Thyroid gland (tissue), 4 donors: ENCODE results near the gene TBXAS1. TPM values are rescaled to one million over a fixed set of nuclear protein-coding genes. Genes with fewer than 3 reads are reported as not detected.

Experiments used
- DNase-seq, 2 donors: peaks; one replicate each; pipeline ENCODE4 v3.0.0-alpha.2; 2019
- H3K27ac ChIP-seq, 3 donors: fragments of 200-600 bp; sonication (generic); 1 replicate in 2 of 3; 2 replicates in 1 of 3; pipeline ENCODE4 v1.5.1; 2016 to 2019; ENCODE audit warnings: mild to moderate bottlenecking in 1 of 3, moderate library complexity in 1 of 3
- H3K27me3 ChIP-seq: fragments of 200-600 bp; sonication (generic); one replicate; pipeline ENCODE4 v1.5.1; 2019
- H3K36me3 ChIP-seq, 2 donors: fragments of 200-600 bp; sonication (generic); one replicate each; pipeline ENCODE4 v1.5.1; 2016 to 2019
- H3K4me1 ChIP-seq, 2 donors: fragments of 200-600 bp; sonication (generic); one replicate each; pipeline ENCODE4 v1.5.1; 2017 to 2019
- H3K4me3 ChIP-seq, 3 donors: fragments of 200-600 bp; sonication (generic); replicated peaks in 1 of 3; 1 replicate in 2 of 3; 2 replicates in 1 of 3; pipeline ENCODE4 v1.5.1; 2016; ENCODE audit warnings: mild to moderate bottlenecking in 1 of 3
- H3K9me3 ChIP-seq: fragments of 200-600 bp; sonication (generic); one replicate; pipeline ENCODE4 v1.5.1; 2017
- POLR2A ChIP-seq, 2 donors: fragments of 450-650 bp; IDR thresholded peaks; one replicate each; pipeline ENCODE4 v1.6.1; 2017; ENCODE audit warnings: antibody characterized with exemption in 2 of 2, mild to moderate bottlenecking in 2 of 2, moderate library complexity in 1 of 2
- WGBS, 2 donors: methylation state at CpG; one replicate each; pipeline ENCODE4 v1.1.5; 2017; 5-methylcytosine and 5-hydroxymethylcytosine counted together
- intact Hi-C: fragments of 100-400 bp; cut with DNase I; formaldehyde crosslinking; loops from one replicate; pipeline ENCODE4 v1.15.1; 2023
- total RNA-seq, 4 donors: library from RNA; depleted of rRNA; stranded (reverse); fragments of >200 nt; gene quantifications; one replicate each; pipeline ENCODE4 v1.2.3, GENCODE V29; 2016
- TF ChIP-seq, protein P1 (sequence below), 6 experiments: fragments of 200-600 bp in 3 of 6; fragments of 450-650 bp in 3 of 6; sonication (generic) in 3 of 6; IDR thresholded peaks; one replicate each; pipeline ENCODE4 v1.5.1; 2016 to 2019; ENCODE audit warnings: antibody characterized with exemption in 6 of 6, mild to moderate bottlenecking in 2 of 6, inconsistent platforms in 1 of 6, moderate library complexity in 1 of 6

The TBXAS1 gene
- total RNA-seq, 4 donors from 2014 or later = 5.1 to 13.2 (median 8.7) TPM

DNA sequence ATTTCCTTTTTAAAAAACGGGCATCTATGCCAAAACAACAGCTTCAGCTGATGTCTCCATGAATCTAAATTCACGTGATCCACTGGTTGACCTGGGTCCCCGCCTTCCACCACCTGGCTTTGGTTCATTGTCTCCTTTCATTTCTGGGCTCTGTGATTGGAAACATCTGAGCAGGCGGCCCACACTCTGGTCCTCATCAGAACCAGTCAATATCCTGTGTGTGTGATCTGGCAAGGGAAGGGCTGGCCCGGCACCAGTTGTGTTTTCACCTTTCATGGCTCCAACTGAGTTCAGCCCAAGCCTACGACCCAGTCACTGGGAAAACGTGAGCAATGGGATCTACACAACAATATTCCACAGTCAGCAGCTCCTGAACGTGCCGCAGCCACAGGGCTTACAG, 187.5 kb downstream of the TBXAS1 start:
- H3K4me1 ChIP-seq = no peaks in the 10 kb centered on the region
- H3K27ac ChIP-seq = no peak overlapping the region
- intact Hi-C loops = no loop called here
- no peaks in the 10 kb centered on the region for H3K36me3 ChIP-seq
- H3K27me3 ChIP-seq = no peaks in the 10 kb centered on the region
- no peak for TF ChIP-seq POLR2A (IDR thresholded peaks at IDR 0.05)
- TF ChIP-seq, protein P1, sequence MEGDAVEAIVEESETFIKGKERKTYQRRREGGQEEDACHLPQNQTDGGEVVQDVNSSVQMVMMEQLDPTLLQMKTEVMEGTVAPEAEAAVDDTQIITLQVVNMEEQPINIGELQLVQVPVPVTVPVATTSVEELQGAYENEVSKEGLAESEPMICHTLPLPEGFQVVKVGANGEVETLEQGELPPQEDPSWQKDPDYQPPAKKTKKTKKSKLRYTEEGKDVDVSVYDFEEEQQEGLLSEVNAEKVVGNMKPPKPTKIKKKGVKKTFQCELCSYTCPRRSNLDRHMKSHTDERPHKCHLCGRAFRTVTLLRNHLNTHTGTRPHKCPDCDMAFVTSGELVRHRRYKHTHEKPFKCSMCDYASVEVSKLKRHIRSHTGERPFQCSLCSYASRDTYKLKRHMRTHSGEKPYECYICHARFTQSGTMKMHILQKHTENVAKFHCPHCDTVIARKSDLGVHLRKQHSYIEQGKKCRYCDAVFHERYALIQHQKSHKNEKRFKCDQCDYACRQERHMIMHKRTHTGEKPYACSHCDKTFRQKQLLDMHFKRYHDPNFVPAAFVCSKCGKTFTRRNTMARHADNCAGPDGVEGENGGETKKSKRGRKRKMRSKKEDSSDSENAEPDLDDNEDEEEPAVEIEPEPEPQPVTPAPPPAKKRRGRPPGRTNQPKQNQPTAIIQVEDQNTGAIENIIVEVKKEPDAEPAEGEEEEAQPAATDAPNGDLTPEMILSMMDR (IDR thresholded peaks at IDR 0.05) = no peak
- H3K4me3 ChIP-seq = no peak overlapping the region
- DNase-seq = no peak
- H3K9me3 ChIP-seq = no peaks in the 10 kb centered on the region
- 82 to 93% methylated on average over 8 to 9 of the region's 9 CpGs for WGBS, 2 donors

DNA sequence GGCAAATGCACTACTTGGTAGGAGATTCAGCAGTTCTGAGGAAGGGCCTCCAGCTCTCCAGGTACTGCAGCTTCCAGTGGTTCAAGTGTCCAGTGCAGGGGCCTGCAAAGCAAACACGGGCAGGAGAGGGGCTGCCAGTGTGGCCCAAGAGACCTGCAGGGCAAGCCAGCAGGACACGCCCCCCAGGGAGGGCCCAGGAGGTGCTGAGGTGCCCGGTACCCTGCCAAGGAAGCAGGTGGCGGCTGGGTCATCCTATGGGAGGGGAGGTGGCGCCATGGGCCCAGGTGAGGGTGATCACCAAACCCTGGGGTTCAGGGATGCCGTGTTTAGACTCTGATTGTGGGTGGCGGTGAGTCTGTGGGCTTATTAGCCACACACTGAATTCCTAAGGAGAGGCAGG, 188.0 kb downstream of the TBXAS1 start:
- no peak for TF ChIP-seq POLR2A (IDR thresholded peaks at IDR 0.05)
- TF ChIP-seq, protein P1 (IDR thresholded peaks at IDR 0.05) = no peak
- Histone ChIP-seq H3K4me3 (no peak overlapping the region), H3K36me3 (no peaks in the 10 kb centered on the region), H3K27ac (no peak overlapping the region), H3K4me1 (no peaks in the 10 kb centered on the region), H3K9me3 (no peaks in the 10 kb centered on the region), H3K27me3 (no peaks in the 10 kb centered on the region)
- no peak for DNase-seq
- intact Hi-C loops = no loop called here
- 78 to 100% methylated on average over 2 to 7 of the region's 7 CpGs for WGBS, 2 donors

DNA sequence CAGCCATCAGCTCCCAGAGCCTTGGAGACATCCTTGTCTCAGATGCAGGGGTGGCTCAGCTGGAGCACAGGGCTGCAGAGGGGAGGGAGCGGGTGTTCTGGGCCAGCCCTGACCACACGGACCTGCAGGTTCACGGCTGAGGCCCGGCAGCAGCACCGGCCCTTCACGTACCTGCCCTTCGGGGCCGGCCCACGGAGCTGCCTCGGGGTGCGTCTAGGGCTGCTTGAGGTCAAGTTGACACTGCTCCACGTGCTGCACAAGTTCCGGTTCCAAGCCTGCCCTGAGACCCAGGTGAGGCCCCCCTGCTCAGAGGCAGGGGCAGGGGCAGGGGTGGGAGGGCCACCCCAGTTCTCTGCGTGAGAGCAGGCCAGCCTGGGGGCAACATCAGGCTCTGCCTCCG, 188.5 kb downstream of the TBXAS1 start:
- H3K9me3 ChIP-seq = no peaks in the 10 kb centered on the region
- intact Hi-C loops = no loop called here
- H3K27me3 ChIP-seq = no peaks in the 10 kb centered on the region
- TF ChIP-seq POLR2A (IDR thresholded peaks at IDR 0.05) = no peak
- TF ChIP-seq, protein P1 (IDR thresholded peaks at IDR 0.05) = no peak
- no peak overlapping the region for H3K27ac ChIP-seq
- 80 to 83% methylated on average over 1 to 2 of the region's 15 CpGs for WGBS, 2 donors
- H3K4me1 ChIP-seq = no peaks in the 10 kb centered on the region
- H3K4me3 ChIP-seq = no peak overlapping the region
- DNase-seq = no peak
- no peaks in the 10 kb centered on the region for H3K36me3 ChIP-seq

DNA sequence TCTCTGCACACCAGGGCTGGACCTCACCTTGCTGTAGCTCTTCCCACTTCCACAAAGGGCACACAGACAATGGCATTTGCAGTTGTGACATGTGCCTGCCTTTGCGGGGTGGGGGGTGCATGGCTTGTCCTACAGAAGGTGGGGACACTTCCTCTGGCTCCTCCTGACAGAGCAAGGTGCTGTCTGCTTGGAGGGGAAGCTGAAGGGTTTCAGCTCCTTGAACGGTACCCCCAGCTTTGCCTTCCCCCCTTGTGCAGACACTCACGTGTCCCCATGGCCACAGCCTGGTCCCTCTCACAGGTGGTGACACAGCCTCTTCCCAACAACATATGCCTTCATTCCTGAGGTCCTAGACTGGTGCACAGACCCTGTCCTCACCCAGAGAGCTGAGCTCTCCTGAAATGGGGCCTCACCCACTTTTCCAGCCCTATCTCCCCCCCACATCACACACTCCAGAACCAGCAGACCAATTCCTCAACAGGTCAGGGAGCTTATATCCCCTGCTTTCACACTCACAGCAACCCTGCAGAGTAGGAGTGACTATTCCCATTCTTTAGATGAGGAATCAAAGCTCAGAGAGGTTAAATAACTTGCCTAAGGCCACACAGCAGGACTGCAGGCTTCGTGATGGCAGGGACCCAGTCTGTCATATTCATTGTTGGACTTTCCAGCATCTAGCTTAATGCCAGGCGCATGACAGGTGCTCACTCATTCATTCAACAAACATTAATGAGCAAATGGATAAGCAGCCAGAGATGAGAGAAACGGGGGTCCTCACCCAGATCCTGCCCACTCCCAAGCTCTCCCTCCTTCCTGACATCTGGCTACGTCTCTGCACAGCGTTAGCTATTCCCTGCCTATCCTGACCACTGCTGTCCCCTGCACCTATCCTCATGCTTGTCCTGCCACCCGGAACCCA, 189.3 kb downstream of the TBXAS1 start:
- Histone ChIP-seq H3K4me3 (no peak overlapping the region), H3K4me1 (no peaks in the 10 kb centered on the region), H3K27ac (no peak overlapping the region), H3K27me3 (no peaks in the 10 kb centered on the region), H3K36me3 (peaks cover 0 to 5% of the 10 kb centered on the region in 2 donors), H3K9me3 (no peaks in the 10 kb centered on the region)
- TF ChIP-seq, protein P1 (IDR thresholded peaks at IDR 0.05) = no peak
- no peak for TF ChIP-seq POLR2A (IDR thresholded peaks at IDR 0.05)
- DNase-seq = no peak
- 81 to 86% methylated on average over 9 of the region's 9 CpGs for WGBS, 2 donors
- intact Hi-C loops = no loop called here

DNA sequence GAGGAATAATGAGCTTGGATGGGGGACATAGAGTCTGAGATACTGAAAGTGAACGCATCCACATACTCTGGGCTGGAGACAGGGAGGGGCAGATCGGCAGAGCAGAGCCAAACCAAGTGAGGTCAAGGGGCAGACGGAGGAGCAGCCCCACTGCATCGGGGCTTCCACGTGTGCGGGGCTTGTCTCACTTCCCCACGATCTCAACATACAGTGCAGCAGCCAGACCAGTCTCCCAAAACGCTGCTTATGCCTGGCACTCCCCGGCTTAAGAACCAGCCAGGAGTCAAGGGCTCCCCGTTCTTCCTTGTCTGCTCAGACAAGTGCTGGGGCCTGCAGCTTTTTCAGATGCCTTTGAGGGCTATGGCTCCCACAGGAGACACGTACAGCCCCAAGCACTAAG, 190.1 kb downstream of the TBXAS1 start:
- WGBS, 2 donors = 30 to 35% methylated on average over 7 to 11 of the region's 11 CpGs
- intact Hi-C loops = no loop called here
- Histone ChIP-seq H3K27me3 (no peaks in the 10 kb centered on the region), H3K4me3 (no peak overlapping the region), H3K27ac (no peak overlapping the region), H3K9me3 (no peaks in the 10 kb centered on the region), H3K36me3 (peaks cover 0 to 13% of the 10 kb centered on the region in 2 donors), H3K4me1 (no peaks in the 10 kb centered on the region)
- DNase-seq = no peak
- TF ChIP-seq, protein P1 (IDR thresholded peaks at IDR 0.05) = no peak
- no peak for TF ChIP-seq POLR2A (IDR thresholded peaks at IDR 0.05)
